GM23338 (cell line): ENCODE measurements around the gene WDR87. TPM values are rescaled to one million over a fixed set of nuclear protein-coding genes. Genes with fewer than 3 reads are reported as not detected.

ENCODE experiments used
- ATAC-seq: fragments of 200-7000 bp; cut with Tn5 transposase; 3 replicates; pipeline ENCODE4 v1.9.1; 2020
- DNase-seq: peaks from one replicate; pipeline ENCODE4 v3.0.0-alpha.2; 2015; ENCODE audit warnings: low spot score
- H2AFZ ChIP-seq: fragments of 200-600 bp; sonication (generic); 2 replicates; pipeline ENCODE4 v1.8.0; 2016; ENCODE audit warnings: antibody characterized with exemption, mild to moderate bottlenecking, moderate library complexity
- H3F3A ChIP-seq: fragments of 200-600 bp; sonication (generic); replicated peaks from 2 replicates; pipeline ENCODE4 v1.8.0; 2017; ENCODE audit warnings: antibody characterized with exemption, mixed run types, low read depth
- H3K27ac ChIP-seq: fragments of 200-600 bp; sonication (generic); 2 replicates; pipeline ENCODE4 v1.6.1; 2016; ENCODE audit warnings: low read depth
- H3K27me3 ChIP-seq: fragments of 200-600 bp; sonication (generic); 2 replicates; pipeline ENCODE4 v1.8.0; 2016; ENCODE audit warnings: mild to moderate bottlenecking, mixed run types, moderate library complexity; ENCODE audit not compliant: insufficient read depth
- H3K36me3 ChIP-seq: fragments of 200-600 bp; sonication (generic); 2 replicates; pipeline ENCODE4 v1.8.0; 2016; ENCODE audit warnings: mild to moderate bottlenecking; ENCODE audit not compliant: insufficient read depth
- H3K4me1 ChIP-seq: fragments of 200-600 bp; sonication (generic); 2 replicates; pipeline ENCODE4 v1.8.0; 2016; ENCODE audit warnings: mild to moderate bottlenecking, moderate library complexity; ENCODE audit not compliant: insufficient read depth
- H3K4me2 ChIP-seq: fragments of 200-600 bp; sonication (generic); 2 replicates; pipeline ENCODE4 v1.7.1; 2017; ENCODE audit warnings: mixed run types
- H3K4me3 ChIP-seq: fragments of 200-600 bp; sonication (generic); 2 replicates; pipeline ENCODE4 v1.6.1; 2016; ENCODE audit warnings: mixed run types
- H3K79me2 ChIP-seq: fragments of 200-600 bp; sonication (generic); replicated peaks from 2 replicates; pipeline ENCODE4 v1.8.0; 2017; ENCODE audit warnings: mild to moderate bottlenecking; ENCODE audit not compliant: insufficient read depth
- H3K9me2 ChIP-seq: fragments of 200-600 bp; sonication (generic); 2 replicates; pipeline ENCODE4 v1.8.0; 2017; ENCODE audit not compliant: insufficient read depth
- H4K20me1 ChIP-seq: fragments of 200-600 bp; sonication (generic); replicated peaks from 2 replicates; pipeline ENCODE4 v1.8.0; 2017; ENCODE audit warnings: mild to moderate bottlenecking; ENCODE audit not compliant: insufficient read depth
- H3K27ac Mint-ChIP-seq: 2 replicates; pipeline ENCODE4 v1.8.0; 2020; ENCODE audit warnings: inconsistent platforms, mild to moderate bottlenecking, moderate library complexity, mixed read lengths
- H3K27me3 Mint-ChIP-seq: 3 replicates; pipeline ENCODE4 v1.8.0; 2022; ENCODE audit warnings: low read depth, mild to moderate bottlenecking, moderate library complexity, mixed read lengths, inconsistent platforms; ENCODE audit not compliant: insufficient read depth, poor library complexity
- H3K36me3 Mint-ChIP-seq: 3 replicates; pipeline ENCODE4 v1.8.0; 2021; ENCODE audit warnings: low read depth, mild to moderate bottlenecking, inconsistent platforms, moderate library complexity, mixed read lengths
- H3K4me1 Mint-ChIP-seq: 3 replicates; pipeline ENCODE4 v1.8.0; 2020; ENCODE audit warnings: mild to moderate bottlenecking, inconsistent platforms, mixed read lengths
- H3K4me3 Mint-ChIP-seq: 3 replicates; pipeline ENCODE4 v1.8.0; 2021; ENCODE audit warnings: moderate library complexity, mild to moderate bottlenecking, inconsistent platforms, mixed read lengths
- H3K9me3 Mint-ChIP-seq: 3 replicates; pipeline ENCODE4 v1.8.0; 2020; ENCODE audit warnings: moderate library complexity, mild to moderate bottlenecking, inconsistent platforms, mixed read lengths
- CREB1 ChIP-seq: fragments of 250-450 bp; sonication (Bioruptor Pico); IDR thresholded peaks from 2 replicates; pipeline ENCODE4 v1.5.0; 2020; ENCODE audit warnings: low read depth, mild to moderate bottlenecking, moderate library complexity
- CTCF ChIP-seq, 2 experiments: fragments of 200-600 bp in 1 of 2; sonication (generic) in 1 of 2; conservative IDR thresholded peaks; 2 replicates each; pipeline versions ENCODE4 v1.5.1 to v1.6.1; 2016 to 2017; ENCODE audit warnings: antibody characterized with exemption in 2 of 2, low read depth in 2 of 2, mild to moderate bottlenecking in 2 of 2, moderate library complexity in 1 of 2
- ETS1 ChIP-seq: IDR thresholded peaks from 2 replicates; pipeline ENCODE4 v1.6.1; 2016; ENCODE audit warnings: antibody characterized with exemption
- EZH2 ChIP-seq: fragments of 200-600 bp; sonication (generic); IDR thresholded peaks from one replicate; pipeline ENCODE4 v1.8.0; 2017; ENCODE audit warnings: antibody characterized with exemption, mild to moderate bottlenecking, low read depth; ENCODE audit not compliant: unreplicated experiment
- EZH2phosphoT487 ChIP-seq: fragments of 200-600 bp; sonication (generic); IDR thresholded peaks from one replicate; pipeline ENCODE4 v1.8.1; 2018; ENCODE audit warnings: antibody characterized with exemption; ENCODE audit not compliant: unreplicated experiment
- JUNB ChIP-seq: IDR thresholded peaks from one replicate; pipeline ENCODE4 v1.6.1; 2016; ENCODE audit warnings: antibody characterized with exemption; ENCODE audit not compliant: unreplicated experiment
- NANOG ChIP-seq: IDR thresholded peaks from 2 replicates; pipeline ENCODE4 v1.6.1; 2016; ENCODE audit warnings: antibody characterized with exemption, borderline replicate concordance
- POLR2AphosphoS5 ChIP-seq: IDR thresholded peaks from 2 replicates; pipeline ENCODE4 v1.6.1; 2016; ENCODE audit warnings: antibody characterized with exemption, low read depth
- REST ChIP-seq: IDR thresholded peaks from one replicate; pipeline ENCODE4 v1.6.1; 2018; ENCODE audit warnings: antibody characterized with exemption; ENCODE audit not compliant: unreplicated experiment
- STAT1 ChIP-seq: IDR thresholded peaks from one replicate; pipeline ENCODE4 v1.6.1; 2016; ENCODE audit warnings: antibody characterized with exemption; ENCODE audit not compliant: unreplicated experiment
- ZNF114 ChIP-seq: fragments of 250-450 bp; sonication (Bioruptor Pico); IDR thresholded peaks from 2 replicates; pipeline ENCODE4 v1.5.0; 2020; ENCODE audit warnings: mild to moderate bottlenecking, moderate library complexity
- ZNF331 ChIP-seq: fragments of 250-450 bp; sonication (Bioruptor Pico); IDR thresholded peaks from 2 replicates; pipeline ENCODE4 v1.5.0; 2020; ENCODE audit warnings: low read depth, mild to moderate bottlenecking, moderate library complexity
- ZNF462 ChIP-seq: fragments of 250-450 bp; sonication (Bioruptor Pico); IDR thresholded peaks from 2 replicates; pipeline ENCODE4 v1.5.0; 2020; ENCODE audit warnings: mild to moderate bottlenecking, moderate library complexity
- polyA plus RNA-seq: library from polyadenylated mRNA; unstranded; fragments of >200 nt; fragmentation: Nextera tagmentation; extraction: Ambion mirVana; gene quantifications from 2 replicates; pipeline ENCODE4 v1.2.1, GENCODE V29; 2016
- total RNA-seq: library from RNA; depleted of rRNA; stranded (reverse); fragments of >200 nt; shearing (Covaris generic); gene quantifications from 2 replicates; pipeline ENCODE4 v1.2.3, GENCODE V29; 2014

The WDR87 gene
- total and polyA plus RNA-seq, 2 experiments from 2014 or later, result 0.02 TPM; not detected in 1

GRCh38 chr19:37864501-37864900 is 41.9 kb downstream of the WDR87 start:
- Mint-ChIP-seq H3K27ac (no peak overlapping the region), H3K4me3 (no peak overlapping the region), H3K9me3 (peaks cover 17% of the 10 kb centered on the region), H3K36me3 (peaks cover 4% of the 10 kb centered on the region), H3K27me3 (peaks cover 4% of the 10 kb centered on the region), H3K4me1 (peaks cover 18% of the 10 kb centered on the region)
- H3F3A ChIP-seq, result 0 out of 2 replicates have a peak, but pooled peaks cover 4% of the 10 kb centered on the region
- no peak overlapping the region for H3K27ac ChIP-seq
- no peaks in the 10 kb centered on the region for H4K20me1 ChIP-seq
- H3K36me3 ChIP-seq, result no peaks in the 10 kb centered on the region
- no peak overlapping the region for H3K4me2 ChIP-seq
- H2AFZ ChIP-seq, result peak overlapping the region; percentile 10; the same call in 1 of the 2 replicates
- ATAC-seq, result no peak
- DNase-seq, result no peak
- no peak overlapping the region for H3K4me3 ChIP-seq
- TF ChIP-seq STAT1, result no peak
- no peak for TF ChIP-seq EZH2phosphoT487
- TF ChIP-seq ETS1, result no peak
- no peak for TF ChIP-seq EZH2
- no peak for TF ChIP-seq CREB1 (CRISPR knock-in tag)
- no peak for TF ChIP-seq JUNB
- TF ChIP-seq ZNF462 (CRISPR knock-in tag), result no peak
- TF ChIP-seq NANOG, result no peak
- TF ChIP-seq POLR2AphosphoS5, result no peak
- no peak for TF ChIP-seq REST
- no peak for TF ChIP-seq ZNF331 (CRISPR knock-in tag)
- TF ChIP-seq CTCF (conservative IDR thresholded peaks at IDR 0.05; ENCODE audit: low read depth in 2 of 2), result no peak
- no peak for TF ChIP-seq ZNF114
- H3K27me3 ChIP-seq, result no peaks in the 10 kb centered on the region
- H3K4me1 ChIP-seq, result peaks cover 20% of the 10 kb centered on the region
- no peaks in the 10 kb centered on the region for H3K79me2 ChIP-seq
- H3K9me2 ChIP-seq, result peaks cover 3% of the 10 kb centered on the region; the same call in 1 of the 2 replicates
